A673 (cell line): ENCODE data around the gene CTF1. TPM values are rescaled to one million over a fixed set of nuclear protein-coding genes. Genes with fewer than 3 reads are reported as not detected.

Source experiments
- BruUV-seq: library from RNA; stranded (reverse); fragments of 400-500 nt; replicated peaks from 2 replicates; lab custom pipeline; 2021; lab: Mats Ljungman, UMichigan
- CTCF ChIA-PET: fragments of 300-600 bp; sonication (Branson Sonifier 250); formaldehyde crosslinking; loops from one replicate; lab custom pipeline; 2022; ENCODE audit warnings: antibody characterized with exemption; lab: Charles Lee
- POLR2A ChIA-PET: fragments of 300-600 bp; sonication (Branson Sonifier 250); formaldehyde crosslinking; loops from one replicate; lab custom pipeline; 2022; ENCODE audit warnings: antibody characterized with exemption; ENCODE audit not compliant: low non-redundant PET; lab: Charles Lee
- DNase-seq: peaks from one replicate; pipeline ENCODE4 v3.0.0-alpha.2; 2015; ENCODE audit warnings: low spot score
- H3K27ac ChIP-seq: fragments of 200-600 bp; sonication (generic); 2 replicates; pipeline ENCODE4 v1.5.1; 2016; ENCODE audit warnings: mixed run types, low read depth, mild to moderate bottlenecking, mixed read lengths, antibody characterized with exemption, low read length; ENCODE audit not compliant: poor library complexity, severe bottlenecking
- H3K27me3 ChIP-seq: fragments of 200-600 bp; sonication (generic); replicated peaks from 2 replicates; pipeline ENCODE4 v1.6.1; 2017; ENCODE audit warnings: mixed run types, low read depth, mild to moderate bottlenecking, mixed read lengths, antibody characterized with exemption, low read length; ENCODE audit not compliant: insufficient read depth, poor library complexity
- H3K36me3 ChIP-seq: fragments of 200-600 bp; sonication (generic); 2 replicates; pipeline ENCODE4 v1.6.1; 2016; ENCODE audit warnings: mixed run types, mild to moderate bottlenecking, mixed read lengths, antibody characterized with exemption, low read length; ENCODE audit not compliant: insufficient read depth, poor library complexity, severe bottlenecking
- H3K4me1 ChIP-seq: fragments of 200-600 bp; sonication (generic); 2 replicates; pipeline ENCODE4 v1.6.1; 2017; ENCODE audit warnings: mixed run types, mild to moderate bottlenecking, mixed read lengths, antibody characterized with exemption, low read length; ENCODE audit not compliant: insufficient read depth, poor library complexity, severe bottlenecking
- H3K4me3 ChIP-seq: fragments of 200-600 bp; sonication (generic); 2 replicates; pipeline ENCODE4 v1.5.1; 2016; ENCODE audit warnings: low read depth, mixed run types, mild to moderate bottlenecking, mixed read lengths, low read length; ENCODE audit not compliant: poor library complexity, severe bottlenecking
- H3K9me3 ChIP-seq: fragments of 200-600 bp; sonication (generic); 2 replicates; pipeline ENCODE4 v1.6.1; 2016; ENCODE audit warnings: mixed run types, low read depth, mild to moderate bottlenecking, mixed read lengths, antibody characterized with exemption, low read length; ENCODE audit not compliant: poor library complexity, severe bottlenecking
- EZH2 ChIP-seq: fragments of 200-600 bp; sonication (generic); IDR thresholded peaks from 2 replicates; pipeline ENCODE4 v1.6.1; 2017; ENCODE audit warnings: borderline replicate concordance, low read depth, mild to moderate bottlenecking, mixed read lengths, antibody characterized with exemption, low read length; ENCODE audit not compliant: poor library complexity, severe bottlenecking
- intact Hi-C: fragments of 100-400 bp; cut with micrococcal nuclease; formaldehyde crosslinking; loops from one replicate; pipeline ENCODE4 v1.10.0; 2022; ENCODE audit not compliant: unreplicated experiment
- total RNA-seq: library from RNA; stranded (reverse); gene quantifications from 2 replicates; pipeline ENCODE4 v1.2.3, GENCODE V29; 2021
- TF ChIP-seq, protein P1 (sequence below): fragments of 300-800, 200-600 bp; sonication (generic); conservative IDR thresholded peaks from 2 replicates; pipeline ENCODE4 v1.5.1; 2017; ENCODE audit warnings: low read depth, mild to moderate bottlenecking, antibody characterized with exemption, low read length, moderate library complexity, mixed read lengths

The CTF1 gene
- total RNA-seq, 1 experiment from 2014 or later = 1.4 TPM

DNA sequence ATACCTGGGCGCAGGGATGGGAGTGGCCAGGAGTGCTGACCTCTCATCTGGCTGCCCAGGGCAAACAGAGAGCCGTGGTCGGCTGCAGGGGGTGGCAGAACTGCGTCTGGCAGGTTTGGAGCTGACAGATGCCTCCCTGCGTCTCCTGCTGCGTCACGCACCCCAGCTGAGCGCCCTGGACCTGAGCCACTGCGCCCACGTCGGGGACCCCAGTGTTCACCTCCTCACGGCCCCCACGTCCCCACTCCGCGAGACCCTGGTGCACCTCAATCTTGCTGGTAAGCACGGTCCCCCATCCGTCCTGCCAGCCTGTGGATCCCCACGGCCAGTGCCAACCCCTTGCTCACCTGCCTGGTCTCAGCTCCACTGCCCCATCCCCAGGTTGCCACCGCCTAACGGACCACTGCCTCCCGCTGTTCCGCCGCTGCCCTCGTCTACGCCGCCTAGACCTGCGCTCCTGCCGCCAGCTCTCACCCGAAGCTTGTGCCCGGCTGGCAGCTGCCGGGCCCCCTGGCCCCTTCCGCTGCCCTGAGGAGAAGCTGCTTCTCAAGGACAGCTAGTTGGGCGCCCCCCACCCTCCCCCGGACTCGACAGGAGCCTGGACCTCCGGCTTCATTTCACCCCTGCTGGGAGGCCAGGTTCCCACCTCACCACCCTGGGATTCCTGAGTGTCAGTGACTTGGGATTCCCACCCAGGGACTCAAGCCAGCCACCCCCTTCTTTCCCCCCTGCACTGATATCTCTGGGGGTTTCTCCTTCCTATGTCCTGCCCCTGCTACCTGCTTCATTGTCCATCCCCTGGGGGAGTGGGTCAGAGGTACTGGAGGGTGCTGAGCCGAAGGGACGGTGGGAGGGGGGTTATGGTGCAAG, 50.5 kb downstream of the CTF1 start:
- Histone ChIP-seq H3K4me3 (no peak overlapping the region), H3K9me3 (no peaks in the 10 kb centered on the region), H3K36me3 (peaks cover 22% of the 10 kb centered on the region), H3K27ac (no peak overlapping the region), H3K27me3 (no peaks in the 10 kb centered on the region), H3K4me1 (peaks cover 7% of the 10 kb centered on the region)
- intact Hi-C loops = no loop called here
- no TSS peak for BruUV-seq
- POLR2A ChIA-PET = no interaction called here
- CTCF ChIA-PET = no interaction called here
- DNase-seq = no peak
- no peak for TF ChIP-seq EZH2
- TF ChIP-seq, protein P1, sequence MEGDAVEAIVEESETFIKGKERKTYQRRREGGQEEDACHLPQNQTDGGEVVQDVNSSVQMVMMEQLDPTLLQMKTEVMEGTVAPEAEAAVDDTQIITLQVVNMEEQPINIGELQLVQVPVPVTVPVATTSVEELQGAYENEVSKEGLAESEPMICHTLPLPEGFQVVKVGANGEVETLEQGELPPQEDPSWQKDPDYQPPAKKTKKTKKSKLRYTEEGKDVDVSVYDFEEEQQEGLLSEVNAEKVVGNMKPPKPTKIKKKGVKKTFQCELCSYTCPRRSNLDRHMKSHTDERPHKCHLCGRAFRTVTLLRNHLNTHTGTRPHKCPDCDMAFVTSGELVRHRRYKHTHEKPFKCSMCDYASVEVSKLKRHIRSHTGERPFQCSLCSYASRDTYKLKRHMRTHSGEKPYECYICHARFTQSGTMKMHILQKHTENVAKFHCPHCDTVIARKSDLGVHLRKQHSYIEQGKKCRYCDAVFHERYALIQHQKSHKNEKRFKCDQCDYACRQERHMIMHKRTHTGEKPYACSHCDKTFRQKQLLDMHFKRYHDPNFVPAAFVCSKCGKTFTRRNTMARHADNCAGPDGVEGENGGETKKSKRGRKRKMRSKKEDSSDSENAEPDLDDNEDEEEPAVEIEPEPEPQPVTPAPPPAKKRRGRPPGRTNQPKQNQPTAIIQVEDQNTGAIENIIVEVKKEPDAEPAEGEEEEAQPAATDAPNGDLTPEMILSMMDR = no peak

DNA sequence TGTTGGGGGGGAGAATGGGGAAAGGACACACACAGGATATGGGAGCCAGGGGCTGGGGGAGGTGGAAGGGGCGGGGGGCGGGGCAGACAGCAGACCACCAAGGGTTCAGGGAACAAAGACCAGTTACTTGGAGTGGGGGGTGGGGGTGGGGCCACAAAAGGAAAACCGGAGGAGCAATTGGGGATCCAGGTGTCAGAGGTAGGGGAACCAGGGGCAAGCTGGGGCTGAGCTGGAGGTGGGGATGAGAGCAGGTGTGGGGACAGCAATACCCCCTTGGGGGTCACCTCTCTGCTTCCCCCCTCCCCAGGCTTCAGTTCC, 51.1 kb downstream of the CTF1 start:
- Histone ChIP-seq H3K27me3 (no peaks in the 10 kb centered on the region), H3K4me1 (peaks cover 7% of the 10 kb centered on the region), H3K36me3 (peaks cover 17% of the 10 kb centered on the region), H3K9me3 (no peaks in the 10 kb centered on the region), H3K27ac (no peak overlapping the region), H3K4me3 (no peak overlapping the region)
- DNase-seq = no peak
- intact Hi-C loops = no loop called here
- no TSS peak for BruUV-seq
- ChIA-PET POLR2A (no interaction called here), CTCF (no interaction called here)
- TF ChIP-seq, protein P1 = no peak
- TF ChIP-seq EZH2 = no peak

DNA sequence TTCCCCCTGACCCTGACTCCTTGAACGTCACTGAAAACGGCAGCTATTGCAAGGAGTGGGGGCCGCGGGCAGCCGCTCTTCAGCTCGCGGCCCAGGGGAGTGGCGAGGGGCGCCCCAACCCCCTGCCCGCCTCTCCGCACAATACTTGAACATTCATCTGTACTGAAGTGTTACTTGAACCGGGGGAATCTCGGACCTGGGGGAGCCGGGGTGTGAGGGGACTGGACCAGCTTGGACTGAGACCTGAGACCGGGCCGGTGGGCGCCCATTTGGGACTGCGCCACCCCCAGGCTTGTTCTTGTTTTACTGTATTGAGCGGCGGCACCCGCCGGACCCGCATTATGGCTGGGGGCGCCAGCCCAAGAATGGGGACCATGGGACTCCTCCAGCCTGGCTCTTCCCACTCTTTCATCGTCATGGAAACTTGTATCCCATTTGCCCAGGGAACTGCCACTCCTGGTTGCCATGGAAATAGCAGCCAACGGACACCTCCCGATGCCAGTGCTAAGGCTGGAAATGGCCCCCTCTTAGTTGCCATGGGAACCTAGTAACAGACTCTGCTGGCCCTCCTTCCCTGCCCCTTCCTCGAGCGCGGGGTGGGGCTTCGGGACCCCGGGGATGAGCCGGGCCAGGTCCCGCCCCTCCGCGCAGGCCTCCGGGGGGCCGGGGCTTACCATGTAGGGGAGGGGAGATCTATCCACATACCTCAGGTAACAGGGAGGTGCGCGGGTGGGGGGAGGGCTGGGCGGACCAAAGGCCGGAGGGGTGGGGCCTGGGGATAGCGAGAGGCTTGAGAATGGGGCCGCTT, 51.6 kb downstream of the CTF1 start:
- H3K4me3 ChIP-seq = peak overlapping the region; percentile 87
- peaks cover 12% of the 10 kb centered on the region for H3K36me3 ChIP-seq
- intact Hi-C loops = no loop called here
- TF ChIP-seq, protein P1 = no peak
- no peak for TF ChIP-seq EZH2
- H3K9me3 ChIP-seq = no peaks in the 10 kb centered on the region
- ChIA-PET POLR2A (no interaction called here), CTCF (no interaction called here)
- DNase-seq = peak; percentile 99
- no peaks in the 10 kb centered on the region for H3K27me3 ChIP-seq
- peaks cover 7% of the 10 kb centered on the region for H3K4me1 ChIP-seq
- H3K27ac ChIP-seq = peak overlapping the region; percentile 77
- BruUV-seq = TSS peak; percentile 48
